DMS114 treated with DMSO at 0.1 percent for 48 hours (cell line): ENCODE results near the gene PRRC2B.
A peak's percentile ranks its signal among the peaks of the same experiment; 100 is the strongest.
"Not testable (repeated sequence)": the region's sequence is repeated elsewhere in the genome, so short reads cannot be mapped to it uniquely, and the experiment has no call there.

Experiments
- DNase-seq: peaks from one replicate; lab custom pipeline; 2025; ENCODE audit not compliant: unreplicated experiment; lab: John Stamatoyannopoulos, UW

PRRC2B gene

DNA sequence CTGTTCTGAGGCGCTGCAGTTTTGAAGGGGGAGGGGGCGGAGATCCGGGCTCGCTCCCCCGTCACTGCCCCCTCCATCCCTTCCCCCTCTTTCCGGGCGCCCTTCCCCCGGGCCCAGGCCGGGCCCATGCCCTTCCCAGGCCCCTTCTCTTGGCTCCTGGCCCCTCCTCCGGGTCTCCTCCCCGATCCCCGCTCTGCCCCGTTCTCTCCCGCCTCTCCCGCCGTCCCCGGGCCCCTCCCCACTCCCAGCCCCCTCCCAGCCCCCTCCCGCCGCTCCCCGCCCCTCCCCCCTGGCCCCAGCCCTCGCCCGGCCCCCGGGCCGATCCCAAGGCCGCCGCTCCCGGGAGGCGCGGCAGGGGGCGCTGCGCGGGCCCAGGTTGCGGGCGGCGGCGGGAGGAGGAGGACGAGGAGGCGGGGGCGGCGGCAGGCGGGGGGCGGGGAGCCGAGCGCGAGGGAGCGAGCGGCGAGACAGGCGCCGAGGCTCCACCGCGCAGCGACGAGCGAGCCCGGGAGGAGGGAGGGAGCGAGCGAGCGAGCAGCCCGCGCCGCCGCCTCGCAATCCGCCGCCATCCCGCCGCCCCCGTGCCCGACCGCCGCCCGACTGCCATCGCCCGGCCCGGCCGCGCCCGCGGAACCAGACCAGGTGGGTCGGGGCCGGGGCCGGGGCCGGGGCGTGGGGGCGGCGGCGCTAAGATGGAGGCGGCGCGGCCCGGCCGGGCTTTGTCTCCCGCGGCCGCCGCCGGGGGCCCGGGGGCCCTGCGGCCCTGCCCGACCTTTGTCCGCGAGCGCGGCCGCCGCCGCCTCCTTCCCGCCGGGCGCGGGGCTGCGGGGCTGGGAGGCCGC, at the start of gene PRRC2B:
Gene PRRC2B (plus strand): TSS at position 465 of the 842 bp plus-strand sequence. CDS start 36,059 bp downstream, outside the sequence.
- peak; percentile 74 for DNase-seq

DNA sequence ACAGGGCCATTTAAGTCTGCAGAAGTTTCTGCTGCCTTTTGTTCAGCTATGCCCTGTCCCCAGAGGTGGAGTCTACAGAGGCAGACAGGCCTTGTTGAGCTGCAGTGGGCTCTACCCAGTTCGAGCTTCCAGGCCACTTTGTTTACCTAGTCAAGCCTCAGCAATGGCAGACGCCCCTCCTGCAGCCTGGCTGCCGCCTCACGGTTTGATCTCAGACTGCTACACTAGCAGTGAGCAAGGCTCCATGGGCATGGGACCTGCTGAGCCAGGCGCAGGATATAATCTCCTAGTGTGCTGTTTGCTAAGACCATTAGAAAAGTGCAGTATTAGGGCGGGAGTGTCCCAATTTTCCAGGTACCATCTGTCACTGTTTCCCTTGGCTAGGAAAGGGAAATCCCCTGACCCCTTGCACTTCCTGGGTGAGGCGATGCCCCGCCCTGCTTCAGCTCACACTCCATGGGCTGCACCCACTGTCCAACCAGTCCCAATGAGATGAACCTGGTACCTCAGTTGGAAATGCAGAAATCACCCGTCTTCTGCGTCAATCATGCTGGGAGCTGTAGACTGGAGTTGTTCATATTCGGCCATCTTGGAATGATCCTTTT, 48.9 kb upstream of the PRRC2B start:
- DNase-seq = not testable (repeated sequence)

DNA sequence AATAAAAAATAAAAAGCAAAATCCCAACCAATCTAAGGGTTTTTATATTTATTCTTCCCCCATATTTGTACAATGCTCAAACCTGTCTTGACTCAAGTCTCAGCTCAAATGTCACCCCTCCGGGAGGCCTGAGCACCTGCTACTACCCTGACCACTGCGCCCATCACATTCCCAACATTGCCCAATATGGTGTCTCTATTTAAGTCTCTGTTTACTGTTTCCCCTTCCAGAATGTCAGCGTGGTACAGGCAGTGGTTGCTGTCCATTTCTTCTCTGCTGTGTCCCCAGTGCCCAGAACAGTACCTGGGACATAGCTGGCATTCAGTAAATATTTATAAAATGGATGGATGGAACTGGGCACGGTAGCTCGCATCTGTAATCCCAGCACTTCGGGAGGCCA, 47.3 kb upstream of the PRRC2B start:
- no peak for DNase-seq

DNA sequence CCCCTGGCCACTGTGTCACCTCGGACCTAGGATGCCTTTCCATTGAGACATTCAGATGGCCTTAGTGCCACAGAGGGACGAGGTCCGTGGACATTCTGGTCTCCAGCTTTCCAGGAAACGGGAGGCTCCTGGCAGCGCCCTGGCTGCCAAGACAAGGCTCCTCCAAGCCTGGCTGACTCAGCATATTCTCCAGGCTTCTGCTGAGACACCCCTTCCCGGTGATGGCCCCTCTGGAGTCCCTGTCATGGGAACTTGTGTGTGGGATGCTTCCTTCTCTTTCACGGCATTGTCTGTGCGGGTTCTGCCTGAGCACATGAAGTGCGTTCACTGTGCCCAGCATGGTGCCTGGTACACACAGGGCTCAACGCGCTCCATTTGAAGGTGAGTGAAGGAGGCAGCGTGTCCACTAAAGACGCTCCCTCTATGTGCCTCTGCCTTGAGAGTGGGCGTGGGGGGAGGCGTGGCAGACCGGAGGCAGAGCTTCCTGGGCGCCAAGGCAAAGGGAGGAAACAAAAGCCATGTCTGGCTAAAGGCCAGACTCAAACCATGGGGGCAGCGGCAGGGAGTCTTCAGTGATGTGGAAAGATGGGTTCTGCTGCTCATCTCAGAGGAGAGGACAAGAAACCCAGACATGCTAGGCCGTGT, 46.4 kb upstream of the PRRC2B start:
- DNase-seq = no peak

- DNase-seq = no peak
Observed at GRCh38 chr9:131348631-131349521, 45.0 kb upstream of the PRRC2B start.

GRCh38 chr9:131349522-131349880, 44.4 kb upstream of the PRRC2B start:
- no peak for DNase-seq

- DNase-seq = peak; percentile 82
Observed at GRCh38 chr9:131349881-131350563, 43.9 kb upstream of the PRRC2B start.

- DNase-seq = not testable (repeated sequence)
Observed at GRCh38 chr9:131356479-131356878, 37.4 kb upstream of the PRRC2B start.

DNA sequence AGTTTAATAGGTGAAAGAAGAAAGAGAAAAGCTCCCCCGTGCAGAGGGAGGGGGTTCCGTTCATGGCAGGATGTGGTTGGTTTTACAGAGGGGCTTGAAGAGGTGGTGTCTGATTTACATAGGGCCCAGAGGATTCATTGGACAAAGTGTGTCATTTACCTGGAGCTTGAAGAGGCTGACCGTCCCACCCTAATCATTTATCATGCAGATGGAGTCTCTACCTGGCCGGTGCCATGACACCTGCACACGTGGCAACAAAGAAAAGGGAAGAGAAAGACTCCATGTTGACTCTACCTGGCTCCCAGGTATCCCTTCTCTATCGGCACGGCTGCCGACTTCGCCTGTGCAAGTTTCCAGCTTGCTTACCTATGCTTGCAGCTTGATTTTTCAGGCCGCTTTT, 35.3 kb upstream of the PRRC2B start:
- no peak for DNase-seq

GRCh38 chr9:131361202-131361833, 32.6 kb upstream of the PRRC2B start:
- no peak for DNase-seq

- no peak for DNase-seq
Observed at GRCh38 chr9:131365546-131365945, 28.3 kb upstream of the PRRC2B start.

DNA sequence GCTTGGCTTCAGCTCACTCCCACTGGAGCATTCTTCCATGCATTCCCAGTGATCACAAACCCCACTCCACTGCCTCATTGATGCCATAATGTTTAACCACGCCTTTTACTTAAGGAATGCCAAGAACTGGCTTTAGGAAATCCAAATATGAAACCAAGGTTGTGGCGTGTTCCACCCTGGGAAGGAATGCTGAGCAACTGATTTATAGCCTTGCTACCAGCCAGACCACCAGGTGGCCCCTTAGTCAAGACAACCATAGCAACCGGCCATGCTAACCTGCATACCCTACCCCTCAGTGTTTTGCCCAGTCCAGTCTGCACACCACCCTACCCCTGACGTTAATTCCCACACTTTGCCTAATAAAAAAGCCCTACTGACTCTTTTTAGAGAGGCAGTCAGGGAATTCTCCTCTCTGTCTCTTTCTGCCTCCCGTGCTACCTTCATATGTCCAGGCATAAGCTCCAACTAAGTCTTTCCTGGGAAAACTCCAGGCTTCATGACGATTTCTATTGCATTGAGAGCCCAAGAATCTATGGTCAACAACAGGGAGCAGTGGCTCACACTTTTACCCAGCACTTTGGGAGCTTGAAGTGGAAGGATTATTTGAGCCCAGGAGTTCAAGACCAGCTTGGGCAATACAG, 27.0 kb upstream of the PRRC2B start:
- DNase-seq = no peak

DNA sequence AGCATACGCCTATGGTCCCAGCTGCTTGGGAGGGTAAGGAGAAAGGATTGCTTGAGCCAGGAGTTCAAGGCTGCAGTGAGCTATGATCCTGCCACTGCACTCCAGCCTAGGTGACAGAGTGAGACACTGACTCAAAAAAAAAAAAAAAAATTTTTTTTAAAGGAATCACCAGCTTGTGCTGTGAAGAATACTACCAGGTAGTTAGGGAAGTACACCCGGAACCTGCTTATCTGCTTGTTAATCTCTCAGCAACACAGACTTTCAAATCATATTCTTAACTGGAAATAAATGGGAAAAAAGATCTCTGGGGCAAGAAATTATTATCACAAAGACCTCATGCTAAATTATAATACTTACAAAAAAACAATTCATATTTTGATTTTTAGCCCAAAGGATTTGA, 26.4 kb upstream of the PRRC2B start:
- no peak for DNase-seq

DNA sequence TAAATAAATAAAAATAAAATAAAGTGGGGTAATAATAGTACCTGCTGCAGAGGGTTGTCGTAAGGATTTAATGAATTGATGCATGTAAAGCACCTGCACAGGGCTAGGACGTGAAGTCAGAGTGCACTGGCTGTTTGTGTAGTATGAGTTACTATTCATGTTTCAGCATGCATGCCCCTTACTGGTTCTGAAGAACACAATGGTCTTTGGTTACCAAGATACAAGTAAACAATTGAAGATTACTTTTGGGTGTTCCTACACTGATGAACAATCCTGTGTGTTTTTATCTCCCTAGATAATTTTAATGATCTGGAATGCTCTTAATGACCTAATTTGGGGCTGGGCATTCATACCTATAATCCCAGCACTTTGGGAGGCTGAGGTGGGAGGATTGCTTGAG, 23.2 kb upstream of the PRRC2B start:
- no peak for DNase-seq

GRCh38 chr9:131372599-131372973, 21.3 kb upstream of the PRRC2B start:
- not testable (repeated sequence) for DNase-seq

GRCh38 chr9:131374638-131375037, 19.2 kb upstream of the PRRC2B start:
- DNase-seq = not testable (repeated sequence)

- DNase-seq = no peak
Observed at GRCh38 chr9:131379056-131379455, 14.8 kb upstream of the PRRC2B start.

GRCh38 chr9:131382850-131383729, 10.8 kb upstream of the PRRC2B start:
- no peak for DNase-seq

- no peak for DNase-seq
Observed at GRCh38 chr9:131385296-131385695, 8.6 kb upstream of the PRRC2B start.
